GM19438 (cell line): ENCODE data around the gene AQP9.

Experiments
- ATAC-seq: cut with Tn5 transposase; IDR thresholded peaks from one replicate; pipeline ENCODE4 v1.9.1; 2021; ENCODE audit warnings: low read depth; ENCODE audit not compliant: unreplicated experiment

Gene AQP9

DNA sequence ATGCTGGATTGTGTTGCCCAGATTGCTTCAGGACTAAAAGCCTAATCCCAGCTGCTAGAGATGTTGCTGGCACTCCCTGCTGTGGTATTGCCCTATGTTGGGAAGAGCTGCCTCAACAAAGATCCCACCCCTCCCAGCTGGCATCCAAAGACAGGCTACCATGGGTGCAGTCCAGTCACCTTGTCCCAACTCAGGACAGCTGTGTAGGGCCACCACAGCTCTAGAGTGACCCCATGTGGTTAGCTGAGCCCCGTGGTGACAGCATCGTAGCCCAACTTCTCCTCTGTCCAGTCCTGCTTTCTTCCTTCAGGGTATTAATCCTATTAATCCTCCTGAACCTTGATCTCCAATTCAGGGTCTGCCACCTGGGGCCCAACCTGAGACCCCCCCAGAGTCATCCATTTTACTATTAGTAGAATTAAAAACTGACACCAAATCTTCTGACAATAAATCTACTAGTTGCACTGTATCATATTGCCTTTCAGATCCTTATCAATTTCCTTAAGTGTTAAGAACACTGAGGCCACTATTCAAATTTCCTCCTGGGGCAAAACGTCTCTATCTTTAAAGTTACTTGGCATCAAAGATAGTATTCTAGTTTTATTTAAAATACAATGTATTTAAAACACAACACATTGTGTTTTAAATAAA lies 83.5 kb downstream of the AQP9 start:
- no peak for ATAC-seq

DNA sequence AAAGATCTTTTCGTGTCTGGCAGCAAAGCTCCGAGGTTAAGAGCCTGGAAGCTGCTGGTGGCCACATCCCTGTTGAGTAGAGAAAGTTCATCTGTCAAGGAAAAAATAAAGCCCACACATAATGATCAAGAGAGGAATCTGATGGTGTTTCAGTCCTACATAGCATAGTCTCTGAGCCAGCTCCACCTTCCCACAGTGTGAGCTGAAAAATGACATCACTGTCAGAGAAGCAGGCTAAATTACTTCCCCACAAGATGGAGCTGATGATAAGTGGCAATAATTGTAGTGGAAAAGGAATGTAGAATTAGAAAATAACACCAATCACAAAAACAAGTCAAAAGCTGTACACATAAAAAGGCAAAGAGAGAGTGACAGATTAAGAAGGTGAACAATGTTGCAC lies 84.5 kb downstream of the AQP9 start:
- ATAC-seq: no peak

DNA sequence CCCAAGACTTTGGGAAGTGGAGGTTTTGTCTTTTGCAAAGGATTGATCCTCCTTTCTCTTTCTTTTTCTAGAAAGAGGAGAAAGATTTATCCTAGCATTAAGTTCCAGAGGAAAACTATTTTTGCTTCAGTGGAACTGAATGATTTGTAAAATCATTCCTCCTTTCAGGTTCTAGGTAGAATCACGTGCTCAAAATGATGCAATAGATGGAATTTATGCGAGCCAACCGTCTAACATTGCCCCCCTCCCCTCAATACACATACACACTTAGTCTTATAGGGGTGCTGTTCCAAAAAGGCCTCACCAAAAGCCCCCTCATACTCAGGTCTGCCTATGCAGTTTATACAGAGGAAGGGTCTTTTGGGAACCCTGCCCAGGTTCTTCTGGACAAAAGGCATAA lies 85.3 kb downstream of the AQP9 start:
- ATAC-seq: no peak

DNA sequence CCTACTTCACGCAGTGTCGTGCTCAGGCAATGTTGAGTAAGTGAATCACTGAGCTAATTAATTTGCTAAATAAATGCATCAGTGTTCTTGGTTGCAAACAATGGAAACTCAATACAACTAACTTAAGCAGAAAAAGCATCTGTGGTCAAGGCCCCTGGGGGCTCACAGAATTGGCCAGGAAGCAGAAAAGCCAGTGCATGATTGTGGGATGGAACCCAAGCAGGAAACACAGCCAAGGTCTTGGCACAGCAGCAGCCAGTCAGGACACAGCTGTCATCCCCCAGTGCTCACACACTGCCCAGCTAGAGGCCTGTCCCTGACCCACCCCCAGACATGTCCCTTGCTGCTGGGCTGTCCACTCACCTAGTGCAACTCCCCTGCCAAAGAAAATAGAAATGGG lies 85.9 kb downstream of the AQP9 start:
- no peak for ATAC-seq

DNA sequence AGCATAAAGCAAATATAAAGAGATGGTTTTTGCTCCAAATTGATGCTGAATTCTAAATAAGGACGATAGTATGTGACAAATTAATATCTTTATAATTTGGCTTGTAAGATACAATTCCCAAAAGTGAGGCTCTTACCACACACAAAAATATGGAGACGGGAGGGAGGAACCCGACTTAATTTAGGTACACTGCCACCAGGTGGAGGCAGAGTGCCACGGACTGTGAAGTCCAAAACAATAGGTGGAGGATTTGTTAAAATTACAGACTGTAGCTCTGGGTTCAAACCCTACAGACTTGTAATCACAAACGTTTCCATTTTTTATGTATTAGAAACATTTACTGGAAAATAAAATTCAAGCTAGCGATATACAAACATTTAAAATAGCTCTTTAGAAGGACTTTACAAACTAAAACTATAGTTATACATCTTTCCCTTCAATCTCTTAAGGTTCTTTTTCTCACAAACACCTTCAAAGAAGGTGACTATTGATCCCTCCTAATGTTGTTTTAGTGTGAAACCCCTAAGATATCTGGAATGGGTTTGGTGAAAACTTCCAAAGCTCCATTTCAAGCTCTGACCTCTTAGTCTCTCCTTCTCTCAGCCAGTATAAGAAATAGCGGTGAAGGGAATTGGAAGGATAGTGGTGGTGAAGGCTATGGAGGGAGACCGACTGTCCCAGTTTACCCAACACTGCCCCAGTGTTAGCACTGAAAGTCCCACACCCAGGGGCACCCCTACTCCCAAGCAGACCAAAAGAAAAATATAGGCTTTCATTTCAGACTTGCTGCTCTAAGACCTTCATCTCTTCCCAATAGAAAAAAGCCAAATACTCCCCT lies 89.7 kb downstream of the AQP9 start:
- no peak for ATAC-seq

DNA sequence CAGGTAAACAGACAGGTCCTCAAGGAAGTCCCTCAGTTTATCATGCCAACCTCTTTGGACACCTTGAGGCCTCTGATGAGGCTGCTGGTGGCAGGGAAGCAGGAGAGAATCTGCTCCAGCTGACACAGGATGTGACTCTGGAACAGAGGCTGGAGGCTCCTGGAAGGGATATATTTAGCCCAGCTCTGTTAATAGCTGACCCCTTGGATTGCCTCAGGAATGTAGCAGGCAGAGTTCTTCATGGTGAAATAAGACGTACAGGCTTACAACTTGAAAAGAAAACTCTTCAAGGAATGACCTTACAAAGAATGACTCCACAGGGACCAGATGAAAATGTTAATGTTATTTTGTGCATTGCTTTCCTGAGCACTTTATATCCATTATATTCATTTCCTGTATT lies 90.5 kb downstream of the AQP9 start:
- no peak for ATAC-seq

DNA sequence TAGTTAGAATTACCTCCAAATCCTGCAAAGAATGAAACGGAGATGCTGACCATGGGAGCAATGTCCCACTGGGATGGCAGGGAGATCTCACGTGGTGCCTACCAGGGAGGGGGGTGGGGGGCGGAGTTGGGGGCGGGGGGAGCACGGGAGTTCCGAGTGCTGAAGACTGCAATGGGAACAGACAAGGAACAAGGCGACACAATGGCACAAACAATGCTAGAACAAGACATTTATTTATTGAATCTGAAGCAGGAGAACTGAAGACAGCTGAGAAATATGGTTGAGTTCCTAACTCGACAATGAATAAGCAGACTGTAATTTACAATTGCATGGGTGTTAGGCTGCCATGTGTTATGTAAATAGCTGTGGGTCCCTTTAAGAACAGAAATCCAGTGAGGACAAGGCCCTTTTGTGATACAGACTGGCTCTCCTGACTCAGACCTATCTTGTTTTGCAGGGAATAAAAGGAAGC lies 91.2 kb downstream of the AQP9 start:
- no peak for ATAC-seq

DNA sequence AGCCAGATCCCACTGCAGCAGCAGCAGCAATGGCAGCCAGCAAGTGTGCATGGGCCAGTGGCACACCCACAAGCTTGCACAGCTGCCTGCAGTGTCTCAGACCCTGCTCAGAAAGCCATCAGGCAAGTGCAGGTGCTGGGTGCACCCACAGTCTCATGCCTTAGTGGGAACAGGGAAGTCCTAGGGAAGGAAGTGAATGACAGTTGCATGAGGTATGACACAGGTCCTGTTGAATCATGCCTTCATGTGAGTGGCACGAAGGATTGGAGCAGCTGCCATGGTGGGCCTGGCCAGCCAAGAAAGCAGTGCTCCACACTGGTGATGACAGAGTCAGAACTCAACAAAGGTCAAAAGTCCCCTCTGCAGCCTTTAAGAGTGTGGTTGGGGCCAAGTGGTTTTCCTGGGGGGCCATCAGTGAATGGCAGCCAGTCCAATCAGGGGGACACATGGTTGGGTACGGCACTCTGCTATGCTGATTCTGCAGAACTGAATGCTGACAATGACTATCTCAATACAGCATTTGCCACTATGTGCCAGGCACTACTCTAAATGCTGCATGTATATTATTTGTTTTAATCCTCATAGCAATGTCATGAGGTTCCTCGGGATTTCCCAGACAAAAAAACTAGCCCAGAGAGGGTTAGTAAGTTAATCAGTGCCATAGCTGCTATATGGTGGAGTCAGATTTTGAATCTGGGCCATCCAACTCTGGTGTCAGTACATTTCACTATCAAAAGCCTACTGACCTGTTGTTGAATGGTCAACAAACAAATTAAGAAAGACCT lies 94.3 kb downstream of the AQP9 start:
- ATAC-seq: no peak

DNA sequence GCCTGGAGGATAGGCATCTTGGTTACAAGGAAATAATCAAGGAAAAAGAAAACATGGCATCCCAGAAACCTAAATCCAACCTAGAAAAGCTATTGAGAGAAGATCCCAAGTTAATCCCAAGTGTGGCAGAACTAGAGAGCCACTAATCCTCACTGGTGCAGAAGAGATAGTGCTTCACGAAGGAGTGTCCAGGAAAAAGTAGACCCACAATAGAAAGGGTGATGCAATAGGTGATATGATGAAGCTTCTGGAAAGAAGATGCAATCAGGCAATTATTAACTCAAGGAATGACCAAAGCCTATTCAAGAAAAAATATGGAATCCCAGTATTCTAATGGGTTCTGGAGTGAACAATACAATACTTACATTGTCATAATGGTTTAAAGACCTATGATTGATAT lies 95.2 kb downstream of the AQP9 start:
- no peak for ATAC-seq
